ENCODE data around the gene GALE. TPM values are rescaled to one million over a fixed set of nuclear protein-coding genes. Genes with fewer than 3 reads are reported as not detected.
"Not testable (repeated sequence)": the region's sequence is repeated elsewhere in the genome, so short reads cannot be mapped to it uniquely, and the experiment has no call there.

Gene GALE
- total RNA-seq, 2 experiments from 2014 or later: 27.4 to 35.6 TPM

GRCh38 chr1:23826590-23826989 is 26.0 kb upstream of the GALE start:
- H3K27me3 Mint-ChIP-seq; POLR2A ChIA-PET; H3K36me3 Mint-ChIP-seq (ENCODE audit: low read depth); ATAC-seq; DNase-seq; intact Hi-C loops (cut with DNase I, micrococcal nuclease); H3K9me3 Mint-ChIP-seq (ENCODE audit: low read depth); H3K27ac Mint-ChIP-seq: not testable (repeated sequence)
- H3K4me3 Mint-ChIP-seq: peak overlapping the region; percentile 97
- CTCF ChIA-PET: interaction anchor here (1.0 to 3.1 kb wide), 5 partner anchors 9 to 36 kb away, joined by 3 to 26 read pairs (median 4); partner anchors contain the start of gene GALE
- H3K4me1 Mint-ChIP-seq: peaks cover 19% of the 10 kb centered on the region

GRCh38 chr1:23825762-23826522 is 25.4 kb upstream of the GALE start:
- ChIA-PET CTCF (interaction anchor here (0.6 to 3.1 kb wide), 7 partner anchors 9 to 1379 kb away, joined by 3 to 26 read pairs (median 4); partner anchors contain the start of gene GALE), POLR2A (interaction anchor here (0.6 to 1.0 kb wide), 4 partner anchors 16 to 132 kb away, joined by 3 to 5 read pairs (median 4); partner anchors contain the start of genes GALE and PITHD1)
- H3K27ac Mint-ChIP-seq: peak overlapping the region; percentile 97
- no peaks in the 10 kb centered on the region for H3K36me3 Mint-ChIP-seq (ENCODE audit: low read depth)
- peaks cover 19% of the 10 kb centered on the region for H3K4me1 Mint-ChIP-seq
- DNase-seq (peak; percentile 13), ATAC-seq (peak; percentile 54)
- intact Hi-C loops (cut with DNase I, micrococcal nuclease): loop anchor here (1.0 kb wide), 9 partner anchors 12 to 458 kb away; partner anchors contain the start of genes GALE (in 2 of the 2), SRSF10 (in 2 of the 2), FUCA1 (in 1 of the 2) and LYPLA2 (in 1 of the 2)
- H3K9me3 Mint-ChIP-seq (ENCODE audit: low read depth): no peaks in the 10 kb centered on the region
- H3K27me3 Mint-ChIP-seq: no peaks in the 10 kb centered on the region
- H3K4me3 Mint-ChIP-seq: peak overlapping the region; percentile 97

DNA sequence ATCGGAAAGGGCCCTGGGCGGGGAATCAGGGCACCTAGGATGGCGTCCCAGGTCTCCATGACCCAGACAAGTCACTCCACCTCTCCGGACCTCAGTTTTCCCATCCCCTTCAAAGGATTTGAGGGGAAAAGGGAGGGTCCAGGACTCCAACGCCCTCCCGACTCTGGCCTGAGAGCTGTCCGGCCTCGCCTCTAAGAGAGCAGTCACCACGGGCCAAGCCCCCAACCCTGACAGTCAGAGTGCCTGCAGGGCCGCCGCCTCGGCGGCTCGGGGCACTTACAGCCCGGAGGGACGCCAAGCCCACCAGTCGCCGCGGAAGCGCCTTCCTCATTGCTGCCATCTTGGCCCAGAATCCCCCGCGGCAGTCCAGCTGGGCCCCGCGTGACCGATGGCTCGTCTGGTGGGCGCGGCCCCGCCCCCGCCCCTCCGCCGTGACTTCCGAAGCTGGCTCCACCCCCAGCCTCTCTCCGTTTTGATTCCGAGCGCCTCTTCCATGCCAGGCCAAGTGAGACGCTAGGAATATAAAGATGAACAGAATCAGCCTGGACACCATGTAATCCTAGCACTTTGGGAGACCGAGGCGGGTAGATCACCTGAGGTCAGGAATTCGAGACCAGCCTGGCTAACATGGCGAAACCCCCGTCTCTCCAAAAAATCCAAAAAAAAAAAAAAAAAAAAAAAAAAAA is 24.7 kb upstream of the GALE start, which contains the start of gene HMGCL:
HMGCL (minus strand) TSS at position 354 of the 686 bp plus-strand sequence; CDS start at position 340, 14 bp downstream.
- Mint-ChIP-seq H3K36me3 (ENCODE audit: low read depth) (no peaks in the 10 kb centered on the region), H3K4me3 (peak within 1 kb of the TSS; percentile 97), H3K4me1 (peaks cover 19% of the 10 kb centered on the region), H3K9me3 (ENCODE audit: low read depth) (no peaks in the 10 kb centered on the region), H3K27ac (peak within 1 kb of the TSS; percentile 97), H3K27me3 (no peaks in the 10 kb centered on the region)
- peak; percentile 95 for DNase-seq
- POLR2A ChIA-PET: interaction anchor here (0.6 to 1.0 kb wide), 4 partner anchors 15 to 132 kb away, joined by 3 to 5 read pairs (median 4); partner anchors contain the start of genes GALE and PITHD1
- intact Hi-C loops (cut with DNase I, micrococcal nuclease): loop anchor here (1.0 kb wide), 9 partner anchors 13 to 457 kb away; partner anchors contain the start of genes GALE (in 2 of the 2), SRSF10 (in 2 of the 2), FUCA1 (in 1 of the 2) and LYPLA2 (in 1 of the 2)
- CTCF ChIA-PET: interaction anchor here (0.6 to 3.1 kb wide), 8 partner anchors 8 to 1380 kb away, joined by 3 to 26 read pairs (median 4); partner anchors contain the start of gene GALE
- ATAC-seq: peak; percentile 94

DNA sequence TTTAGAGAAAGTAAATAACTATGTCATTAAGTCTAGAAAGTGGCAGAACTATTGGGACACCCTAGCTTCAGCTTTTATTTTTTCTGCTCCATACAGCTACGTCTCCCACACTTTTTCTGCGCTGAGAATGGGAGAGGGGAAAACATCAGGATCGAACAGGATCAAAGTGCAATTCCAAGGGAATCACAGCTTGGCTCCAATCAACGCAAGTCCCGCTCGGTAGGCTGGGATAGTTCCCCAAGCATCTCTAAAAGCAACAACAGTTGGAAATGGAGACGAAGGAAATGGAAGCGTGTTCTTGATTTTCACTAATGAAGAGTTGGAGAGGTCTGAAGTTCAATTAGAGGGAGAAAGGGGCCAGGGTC is 24.1 kb upstream of the GALE start:
- POLR2A ChIA-PET: interaction anchor here (1.0 kb wide), 2 partner anchors 25 to 46 kb away, joined by 3 to 5 read pairs; partner anchors contain the start of genes GALE and PITHD1
- ATAC-seq (no peak), DNase-seq (no peak)
- no peaks in the 10 kb centered on the region for H3K36me3 Mint-ChIP-seq (ENCODE audit: low read depth)
- H3K27ac Mint-ChIP-seq: peak overlapping the region; percentile 97
- CTCF ChIA-PET: interaction anchor here (0.8 to 3.1 kb wide), 7 partner anchors 10 to 92 kb away, joined by 3 to 26 read pairs (median 4); partner anchors contain the start of gene GALE
- H3K4me3 Mint-ChIP-seq: peak overlapping the region; percentile 97
- no peaks in the 10 kb centered on the region for H3K27me3 Mint-ChIP-seq
- H3K9me3 Mint-ChIP-seq (ENCODE audit: low read depth): no peaks in the 10 kb centered on the region
- peaks cover 19% of the 10 kb centered on the region for H3K4me1 Mint-ChIP-seq
- intact Hi-C loops (cut with DNase I, micrococcal nuclease): loop anchor here (1.0 kb wide), 9 partner anchors 14 to 456 kb away; partner anchors contain the start of genes GALE (in 2 of the 2), SRSF10 (in 2 of the 2), FUCA1 (in 1 of the 2) and LYPLA2 (in 1 of the 2)

DNA sequence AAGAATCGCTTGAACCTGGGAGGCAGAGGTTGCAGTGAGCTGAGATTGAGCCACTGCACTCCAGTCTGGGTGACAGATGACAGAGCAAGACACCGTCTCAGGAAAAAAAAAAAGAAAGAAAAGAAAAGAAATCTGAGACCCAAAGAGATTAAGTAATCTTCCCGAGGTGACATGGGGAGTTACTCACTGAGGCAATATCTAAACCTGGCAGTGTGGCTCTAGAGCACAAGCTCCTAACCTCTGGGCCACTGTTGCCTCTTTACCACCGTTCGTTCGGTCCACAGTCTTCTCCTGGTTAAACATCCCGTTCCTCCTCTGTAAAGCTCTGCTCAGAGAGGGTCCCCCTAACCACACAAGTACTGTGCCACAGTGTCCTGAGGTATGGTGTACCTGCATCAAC is 23.2 kb upstream of the GALE start:
- DNase-seq: no peak
- H3K27ac Mint-ChIP-seq: peak overlapping the region; percentile 42
- H3K27me3 Mint-ChIP-seq: no peaks in the 10 kb centered on the region
- no peaks in the 10 kb centered on the region for H3K9me3 Mint-ChIP-seq (ENCODE audit: low read depth)
- intact Hi-C loops (cut with DNase I, micrococcal nuclease): no loop called here
- H3K4me1 Mint-ChIP-seq: peaks cover 19% of the 10 kb centered on the region
- peak overlapping the region; percentile 97 for H3K4me3 Mint-ChIP-seq
- ChIA-PET POLR2A (no interaction called here), CTCF (interaction anchor here (0.8 to 3.1 kb wide), 5 partner anchors 10 to 93 kb away, joined by 3 to 26 read pairs (median 4); no protein-coding TSS in a partner anchor)
- no peak for ATAC-seq
- H3K36me3 Mint-ChIP-seq (ENCODE audit: low read depth): no peaks in the 10 kb centered on the region

DNA sequence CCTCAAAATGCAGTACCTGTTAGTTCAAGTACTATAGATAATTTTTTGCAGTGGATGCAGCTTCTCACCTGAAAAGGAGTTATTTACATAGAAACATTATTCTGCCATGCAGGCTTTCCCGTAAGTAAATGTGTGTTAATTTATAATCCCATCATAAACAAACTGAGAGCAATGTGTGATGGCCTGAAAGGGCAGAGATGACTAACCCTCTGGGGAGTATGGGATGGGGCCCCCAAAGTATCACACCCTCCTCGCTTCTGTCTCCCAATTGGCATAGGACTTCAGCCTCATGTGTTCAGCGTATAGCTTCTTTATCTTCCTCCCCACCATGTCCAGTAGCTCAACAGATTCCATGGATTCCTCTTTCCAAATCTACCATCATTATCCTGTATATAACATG is 17.1 kb upstream of the GALE start:
- DNase-seq (no peak), ATAC-seq (no peak)
- H3K9me3 Mint-ChIP-seq (ENCODE audit: low read depth): no peaks in the 10 kb centered on the region
- intact Hi-C loops (cut with DNase I, micrococcal nuclease): no loop called here
- H3K27me3 Mint-ChIP-seq: no peaks in the 10 kb centered on the region
- H3K4me3 Mint-ChIP-seq: no peak overlapping the region
- ChIA-PET POLR2A (no interaction called here), CTCF (interaction anchor here (0.9 to 1.1 kb wide), 4 partner anchors 8 to 46 kb away, joined by 3 to 4 read pairs (median 4); no protein-coding TSS in a partner anchor)
- peaks cover 19% of the 10 kb centered on the region for H3K36me3 Mint-ChIP-seq (ENCODE audit: low read depth)
- H3K27ac Mint-ChIP-seq: no peak overlapping the region
- H3K4me1 Mint-ChIP-seq: peaks cover 5% of the 10 kb centered on the region

GRCh38 chr1:23816906-23817305 is 16.4 kb upstream of the GALE start:
- no peaks in the 10 kb centered on the region for H3K9me3 Mint-ChIP-seq (ENCODE audit: low read depth)
- ChIA-PET CTCF (interaction anchor here (0.7 to 1.4 kb wide), 4 partner anchors 9 to 70 kb away, joined by 3 to 4 read pairs (median 3); no protein-coding TSS in a partner anchor), POLR2A (no interaction called here)
- H3K27me3 Mint-ChIP-seq: no peaks in the 10 kb centered on the region
- intact Hi-C loops (cut with DNase I, micrococcal nuclease): no loop called here
- H3K4me3 Mint-ChIP-seq: no peak overlapping the region
- H3K36me3 Mint-ChIP-seq (ENCODE audit: low read depth): peaks cover 19% of the 10 kb centered on the region
- DNase-seq (no peak), ATAC-seq (no peak)
- no peak overlapping the region for H3K27ac Mint-ChIP-seq
- H3K4me1 Mint-ChIP-seq: peaks cover 5% of the 10 kb centered on the region

DNA sequence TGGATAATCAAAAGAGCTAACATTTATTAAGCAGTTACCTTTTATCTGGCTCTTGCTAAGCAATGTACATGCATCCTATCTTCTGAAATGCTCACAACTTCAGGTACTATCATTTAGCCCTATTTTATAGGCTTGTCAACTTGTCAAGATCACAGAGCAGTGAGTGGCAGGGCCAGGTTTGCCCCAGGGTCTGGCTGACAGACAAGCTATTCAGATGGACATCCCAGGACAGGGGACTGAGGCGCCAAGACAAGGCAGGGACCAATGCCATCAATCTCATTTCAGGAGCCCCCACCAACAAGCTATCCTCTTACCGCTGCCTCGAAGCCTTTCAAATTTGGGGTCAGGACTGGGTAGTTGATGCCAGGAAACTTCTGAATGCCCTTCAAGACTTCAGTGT is 15.8 kb upstream of the GALE start:
- Mint-ChIP-seq H3K4me1 (peaks cover 5% of the 10 kb centered on the region), H3K9me3 (ENCODE audit: low read depth) (no peaks in the 10 kb centered on the region), H3K36me3 (ENCODE audit: low read depth) (peaks cover 21% of the 10 kb centered on the region), H3K4me3 (no peak overlapping the region), H3K27me3 (no peaks in the 10 kb centered on the region), H3K27ac (no peak overlapping the region)
- intact Hi-C loops (cut with DNase I, micrococcal nuclease): no loop called here
- DNase-seq: no peak
- no peak for ATAC-seq
- CTCF ChIA-PET: interaction anchor here (0.6 to 1.4 kb wide), 5 partner anchors 9 to 125 kb away, joined by 3 to 5 read pairs (median 3); partner anchors contain the start of gene RPL11
- POLR2A ChIA-PET: no interaction called here

DNA sequence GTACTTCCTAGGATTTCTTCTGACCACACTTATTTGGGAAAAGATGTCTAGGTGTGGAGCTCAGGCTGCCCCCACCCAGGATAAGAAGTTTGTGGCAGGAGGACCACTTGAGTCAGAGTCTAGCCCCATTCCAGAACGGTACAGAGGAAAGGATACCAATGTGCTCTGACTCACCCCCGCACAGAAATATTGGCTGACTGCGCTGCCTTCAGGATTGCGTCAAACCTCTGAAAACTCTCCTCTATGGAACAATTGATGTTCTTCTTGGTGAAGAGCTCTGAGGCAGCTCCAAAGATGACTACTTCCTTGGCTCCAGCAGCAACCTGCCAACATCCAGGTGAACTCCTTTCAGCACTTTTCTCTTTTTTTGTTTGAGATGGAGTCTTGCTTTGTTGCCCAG is 13.5 kb upstream of the GALE start:
- no peak for ATAC-seq
- H3K36me3 Mint-ChIP-seq (ENCODE audit: low read depth): peaks cover 21% of the 10 kb centered on the region
- intact Hi-C loops (cut with DNase I, micrococcal nuclease): loop anchor here in 1 of 2 experiments (5.0 kb wide), 1 partner anchor 213 kb away; no protein-coding TSS in a partner anchor
- ChIA-PET POLR2A (interaction anchor here (0.6 kb wide), 2 partner anchors 36 to 630 kb away, joined by 3 read pairs; partner anchors contain the start of gene PITHD1), CTCF (interaction anchor here (0.6 to 1.2 kb wide), 4 partner anchors 10 to 71 kb away, joined by 3 to 4 read pairs (median 3); no protein-coding TSS in a partner anchor)
- no peak overlapping the region for H3K27ac Mint-ChIP-seq
- no peak overlapping the region for H3K4me3 Mint-ChIP-seq
- DNase-seq: no peak
- no peaks in the 10 kb centered on the region for H3K27me3 Mint-ChIP-seq
- peaks cover 18% of the 10 kb centered on the region for H3K4me1 Mint-ChIP-seq
- no peaks in the 10 kb centered on the region for H3K9me3 Mint-ChIP-seq (ENCODE audit: low read depth)

- DNase-seq (peak; percentile 74), ATAC-seq (peak; percentile 75)
- H3K27me3 Mint-ChIP-seq: no peaks in the 10 kb centered on the region
- intact Hi-C loops (cut with DNase I, micrococcal nuclease): loop anchor here (1.0 to 5.0 kb wide), 3 partner anchors 57 to 216 kb away; partner anchors contain the start of gene FUCA1 (in 1 of the 2)
- ChIA-PET CTCF (interaction anchor here (0.8 to 3.1 kb wide), 25 partner anchors 10 to 381 kb away, joined by 3 to 41 read pairs (median 5); partner anchors contain the start of genes ELOA, GALE, HMGCL and LYPLA2), POLR2A (interaction anchor here (0.5 to 1.7 kb wide), 2 partner anchors 10 to 36 kb away, joined by 3 to 4 read pairs; partner anchors contain the start of gene GALE)
- H3K4me3 Mint-ChIP-seq: no peak overlapping the region
- H3K36me3 Mint-ChIP-seq (ENCODE audit: low read depth): peaks cover 10% of the 10 kb centered on the region
- H3K27ac Mint-ChIP-seq: no peak overlapping the region
- H3K4me1 Mint-ChIP-seq: peaks cover 13% of the 10 kb centered on the region
- no peaks in the 10 kb centered on the region for H3K9me3 Mint-ChIP-seq (ENCODE audit: low read depth)
These were observed 10.4 kb upstream of the GALE start for GRCh38 chr1:23810818-23811540.

Measured in activated CD4-positive, alpha-beta T cell treated with anti-CD3 and anti-CD28 coated beads for 36 hours (primary cell).